Astrocyte of the spinal cord (primary cell): ENCODE results near the gene DUX4.
"Not testable (repeated sequence)": the region's sequence is repeated elsewhere in the genome, so short reads cannot be mapped to it uniquely, and the experiment has no call there.

Experiments used
- DNase-seq: peaks from one replicate; pipeline ENCODE4 v3.0.0; 2011; ENCODE audit warnings: low read depth, low spot score
- H3K4me3 ChIP-seq: 2 replicates; pipeline ENCODE4 v1.5.1; 2011; ENCODE audit warnings: low read depth, mild to moderate bottlenecking, low read length, moderate library complexity
- in situ Hi-C: cut with HindIII; loops from 2 replicates; pipeline ENCODE4 v1.10.0; 2017; ENCODE audit warnings: low sequenced_read_pairs

The DUX4 gene

GRCh38 chr4:190173428-190173827 is at the start of gene DUX4:
DUX4 (plus strand) TSS chr4:190173774; CDS start chr4:190173774, 0 bp downstream.
- in situ Hi-C loops, DNase-seq, H3K4me3 ChIP-seq: not testable (repeated sequence)

DNA sequence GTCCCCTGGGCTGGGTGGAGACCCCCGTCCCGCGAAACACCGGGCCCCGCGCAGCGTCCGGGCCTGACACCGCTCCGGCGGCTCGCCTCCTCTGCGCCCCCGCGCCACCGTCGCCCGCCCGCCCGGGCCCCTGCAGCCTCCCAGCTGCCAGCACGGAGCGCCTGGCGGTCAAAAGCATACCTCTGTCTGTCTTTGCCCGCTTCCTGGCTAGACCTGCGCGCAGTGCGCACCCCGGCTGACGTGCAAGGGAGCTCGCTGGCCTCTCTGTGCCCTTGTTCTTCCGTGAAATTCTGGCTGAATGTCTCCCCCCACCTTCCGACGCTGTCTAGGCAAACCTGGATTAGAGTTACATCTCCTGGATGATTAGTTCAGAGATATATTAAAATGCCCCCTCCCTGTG is 1.9 kb downstream of the DUX4 start:
- in situ Hi-C loops, H3K4me3 ChIP-seq, DNase-seq: not testable (repeated sequence)

- in situ Hi-C loops, H3K4me3 ChIP-seq, DNase-seq: not testable (repeated sequence)
Observed at GRCh38 chr4:190177727-190178605, 4.4 kb downstream of the DUX4 start.

GRCh38 chr4:190178606-190178990 is 5.0 kb downstream of the DUX4 start:
- H3K4me3 ChIP-seq, in situ Hi-C loops, DNase-seq: not testable (repeated sequence)

- DNase-seq, in situ Hi-C loops, H3K4me3 ChIP-seq: not testable (repeated sequence)
Observed at GRCh38 chr4:190179030-190179739, 5.6 kb downstream of the DUX4 start.

DNA sequence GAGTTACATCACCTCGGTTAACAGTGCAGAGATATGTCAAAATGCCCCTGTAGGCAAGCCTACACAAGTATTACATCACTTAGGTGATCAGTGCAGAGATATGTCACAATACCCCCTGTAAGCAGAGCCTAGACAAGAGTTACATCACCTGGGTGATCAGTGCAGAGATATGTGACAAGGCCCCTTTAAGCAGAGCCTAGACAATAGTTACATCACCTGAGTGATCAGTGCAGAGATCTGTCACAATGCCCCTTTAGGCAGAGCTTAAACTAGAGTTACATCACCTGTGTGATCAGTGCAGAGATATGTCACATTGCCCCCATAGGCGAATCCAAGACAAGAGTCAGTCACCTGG is 6.1 kb downstream of the DUX4 start:
- in situ Hi-C loops, H3K4me3 ChIP-seq, DNase-seq: not testable (repeated sequence)

DNA sequence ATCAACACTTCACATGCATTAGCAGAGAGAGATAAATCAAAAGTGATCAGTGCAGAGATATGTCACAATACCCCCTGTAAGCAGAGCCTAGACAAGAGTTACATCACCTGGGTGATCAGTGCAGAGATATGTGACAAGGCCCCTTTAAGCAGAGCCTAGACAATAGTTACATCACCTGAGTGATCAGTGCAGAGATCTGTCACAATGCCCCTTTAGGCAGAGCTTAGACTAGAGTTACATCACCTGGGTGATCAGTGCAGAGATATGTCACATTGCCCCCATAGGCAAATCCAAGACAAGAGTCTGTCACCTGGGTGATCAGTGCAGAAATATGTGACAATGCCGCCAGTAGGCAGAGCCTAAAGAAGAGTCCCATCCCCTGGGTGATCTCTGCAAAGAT is 7.4 kb downstream of the DUX4 start:
- in situ Hi-C loops, DNase-seq, H3K4me3 ChIP-seq: not testable (repeated sequence)

DNA sequence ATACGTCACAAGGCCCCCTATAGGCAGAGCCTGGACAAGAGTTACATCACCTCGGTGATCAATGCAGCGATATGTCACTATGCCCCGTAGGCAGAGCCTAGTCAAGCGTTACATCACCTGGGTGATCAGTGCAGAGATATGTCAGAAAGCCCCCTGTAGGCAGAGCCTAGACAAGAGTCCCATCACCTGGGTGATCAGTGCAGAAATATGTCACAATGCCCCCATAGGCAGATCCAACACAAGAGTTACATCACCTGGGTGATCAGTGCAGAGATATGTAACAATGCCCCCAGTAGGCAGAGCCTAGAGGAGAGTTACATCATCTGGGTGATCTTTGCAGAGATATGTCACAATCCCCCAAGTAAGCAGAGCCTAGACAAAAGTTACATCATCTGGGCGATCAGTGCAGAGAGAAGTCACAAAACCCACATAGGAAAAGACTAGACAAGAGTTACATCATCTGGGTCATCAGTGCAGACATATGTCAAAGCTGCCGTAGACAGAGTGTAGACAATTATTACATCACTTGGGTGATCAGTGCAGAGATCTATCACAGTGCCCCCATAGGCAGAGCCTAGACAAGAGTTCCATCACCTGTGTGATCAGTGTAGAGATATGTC is 8.0 kb downstream of the DUX4 start:
- H3K4me3 ChIP-seq, in situ Hi-C loops, DNase-seq: not testable (repeated sequence)

- H3K4me3 ChIP-seq, DNase-seq, in situ Hi-C loops: not testable (repeated sequence)
Observed at GRCh38 chr4:190203510-190203909, 29.9 kb downstream of the DUX4 start.
